ENCODE measurements around the gene WNT5B. TPM values are rescaled to one million over a fixed set of nuclear protein-coding genes. Genes with fewer than 3 reads are reported as not detected.

Gene WNT5B
- total and polyA plus RNA-seq, 2 of the 8 experiments (the other 6 are each of a cell fraction or from before 2014, with no cell fraction given), result 0.91 to 1.2 TPM

DNA sequence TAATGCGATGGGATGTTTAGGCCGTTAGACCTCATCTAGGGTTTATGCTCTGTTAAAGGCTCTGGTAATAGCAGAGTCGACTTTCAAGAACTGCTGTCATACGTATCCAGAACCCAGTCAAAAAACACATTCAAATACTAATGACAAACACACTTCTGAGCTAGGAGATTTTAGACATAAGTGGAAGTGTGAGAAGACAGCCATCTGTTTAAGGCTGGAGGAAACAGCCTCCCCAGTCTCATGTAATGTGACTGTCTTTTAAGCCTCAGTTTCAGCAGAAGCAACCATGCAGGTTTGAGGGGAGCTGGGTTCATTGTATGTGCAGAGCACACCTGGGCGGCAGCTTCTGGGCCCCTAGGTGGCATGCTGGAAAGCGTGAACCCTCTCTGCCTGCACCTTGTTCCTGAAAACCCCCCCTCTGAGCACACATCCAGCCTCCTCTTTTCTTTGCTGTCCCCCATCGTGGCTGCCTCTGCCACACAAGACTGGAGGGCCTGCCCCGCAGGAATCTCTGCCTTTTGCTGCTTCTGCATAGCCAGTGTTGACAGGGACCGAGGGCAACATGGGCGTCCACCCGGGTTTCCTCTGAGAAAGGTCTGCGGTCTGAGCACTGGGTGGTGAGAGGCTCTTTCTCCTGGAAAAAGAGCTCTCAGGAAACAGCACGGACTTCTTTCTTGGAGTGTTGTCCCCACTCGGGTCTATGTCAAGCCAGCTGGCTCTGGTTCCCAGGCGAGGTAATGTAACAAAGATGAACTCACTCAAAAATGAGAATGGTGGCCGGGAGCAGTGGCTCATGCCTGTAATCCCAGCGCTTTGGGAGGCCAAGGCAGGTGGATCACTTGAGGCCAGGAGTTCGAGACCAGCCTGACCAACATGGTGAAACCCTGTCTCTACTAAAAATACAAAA lies 11.6 kb downstream of the WNT5B start (continued):
- TF ChIP-seq, protein P1, sequence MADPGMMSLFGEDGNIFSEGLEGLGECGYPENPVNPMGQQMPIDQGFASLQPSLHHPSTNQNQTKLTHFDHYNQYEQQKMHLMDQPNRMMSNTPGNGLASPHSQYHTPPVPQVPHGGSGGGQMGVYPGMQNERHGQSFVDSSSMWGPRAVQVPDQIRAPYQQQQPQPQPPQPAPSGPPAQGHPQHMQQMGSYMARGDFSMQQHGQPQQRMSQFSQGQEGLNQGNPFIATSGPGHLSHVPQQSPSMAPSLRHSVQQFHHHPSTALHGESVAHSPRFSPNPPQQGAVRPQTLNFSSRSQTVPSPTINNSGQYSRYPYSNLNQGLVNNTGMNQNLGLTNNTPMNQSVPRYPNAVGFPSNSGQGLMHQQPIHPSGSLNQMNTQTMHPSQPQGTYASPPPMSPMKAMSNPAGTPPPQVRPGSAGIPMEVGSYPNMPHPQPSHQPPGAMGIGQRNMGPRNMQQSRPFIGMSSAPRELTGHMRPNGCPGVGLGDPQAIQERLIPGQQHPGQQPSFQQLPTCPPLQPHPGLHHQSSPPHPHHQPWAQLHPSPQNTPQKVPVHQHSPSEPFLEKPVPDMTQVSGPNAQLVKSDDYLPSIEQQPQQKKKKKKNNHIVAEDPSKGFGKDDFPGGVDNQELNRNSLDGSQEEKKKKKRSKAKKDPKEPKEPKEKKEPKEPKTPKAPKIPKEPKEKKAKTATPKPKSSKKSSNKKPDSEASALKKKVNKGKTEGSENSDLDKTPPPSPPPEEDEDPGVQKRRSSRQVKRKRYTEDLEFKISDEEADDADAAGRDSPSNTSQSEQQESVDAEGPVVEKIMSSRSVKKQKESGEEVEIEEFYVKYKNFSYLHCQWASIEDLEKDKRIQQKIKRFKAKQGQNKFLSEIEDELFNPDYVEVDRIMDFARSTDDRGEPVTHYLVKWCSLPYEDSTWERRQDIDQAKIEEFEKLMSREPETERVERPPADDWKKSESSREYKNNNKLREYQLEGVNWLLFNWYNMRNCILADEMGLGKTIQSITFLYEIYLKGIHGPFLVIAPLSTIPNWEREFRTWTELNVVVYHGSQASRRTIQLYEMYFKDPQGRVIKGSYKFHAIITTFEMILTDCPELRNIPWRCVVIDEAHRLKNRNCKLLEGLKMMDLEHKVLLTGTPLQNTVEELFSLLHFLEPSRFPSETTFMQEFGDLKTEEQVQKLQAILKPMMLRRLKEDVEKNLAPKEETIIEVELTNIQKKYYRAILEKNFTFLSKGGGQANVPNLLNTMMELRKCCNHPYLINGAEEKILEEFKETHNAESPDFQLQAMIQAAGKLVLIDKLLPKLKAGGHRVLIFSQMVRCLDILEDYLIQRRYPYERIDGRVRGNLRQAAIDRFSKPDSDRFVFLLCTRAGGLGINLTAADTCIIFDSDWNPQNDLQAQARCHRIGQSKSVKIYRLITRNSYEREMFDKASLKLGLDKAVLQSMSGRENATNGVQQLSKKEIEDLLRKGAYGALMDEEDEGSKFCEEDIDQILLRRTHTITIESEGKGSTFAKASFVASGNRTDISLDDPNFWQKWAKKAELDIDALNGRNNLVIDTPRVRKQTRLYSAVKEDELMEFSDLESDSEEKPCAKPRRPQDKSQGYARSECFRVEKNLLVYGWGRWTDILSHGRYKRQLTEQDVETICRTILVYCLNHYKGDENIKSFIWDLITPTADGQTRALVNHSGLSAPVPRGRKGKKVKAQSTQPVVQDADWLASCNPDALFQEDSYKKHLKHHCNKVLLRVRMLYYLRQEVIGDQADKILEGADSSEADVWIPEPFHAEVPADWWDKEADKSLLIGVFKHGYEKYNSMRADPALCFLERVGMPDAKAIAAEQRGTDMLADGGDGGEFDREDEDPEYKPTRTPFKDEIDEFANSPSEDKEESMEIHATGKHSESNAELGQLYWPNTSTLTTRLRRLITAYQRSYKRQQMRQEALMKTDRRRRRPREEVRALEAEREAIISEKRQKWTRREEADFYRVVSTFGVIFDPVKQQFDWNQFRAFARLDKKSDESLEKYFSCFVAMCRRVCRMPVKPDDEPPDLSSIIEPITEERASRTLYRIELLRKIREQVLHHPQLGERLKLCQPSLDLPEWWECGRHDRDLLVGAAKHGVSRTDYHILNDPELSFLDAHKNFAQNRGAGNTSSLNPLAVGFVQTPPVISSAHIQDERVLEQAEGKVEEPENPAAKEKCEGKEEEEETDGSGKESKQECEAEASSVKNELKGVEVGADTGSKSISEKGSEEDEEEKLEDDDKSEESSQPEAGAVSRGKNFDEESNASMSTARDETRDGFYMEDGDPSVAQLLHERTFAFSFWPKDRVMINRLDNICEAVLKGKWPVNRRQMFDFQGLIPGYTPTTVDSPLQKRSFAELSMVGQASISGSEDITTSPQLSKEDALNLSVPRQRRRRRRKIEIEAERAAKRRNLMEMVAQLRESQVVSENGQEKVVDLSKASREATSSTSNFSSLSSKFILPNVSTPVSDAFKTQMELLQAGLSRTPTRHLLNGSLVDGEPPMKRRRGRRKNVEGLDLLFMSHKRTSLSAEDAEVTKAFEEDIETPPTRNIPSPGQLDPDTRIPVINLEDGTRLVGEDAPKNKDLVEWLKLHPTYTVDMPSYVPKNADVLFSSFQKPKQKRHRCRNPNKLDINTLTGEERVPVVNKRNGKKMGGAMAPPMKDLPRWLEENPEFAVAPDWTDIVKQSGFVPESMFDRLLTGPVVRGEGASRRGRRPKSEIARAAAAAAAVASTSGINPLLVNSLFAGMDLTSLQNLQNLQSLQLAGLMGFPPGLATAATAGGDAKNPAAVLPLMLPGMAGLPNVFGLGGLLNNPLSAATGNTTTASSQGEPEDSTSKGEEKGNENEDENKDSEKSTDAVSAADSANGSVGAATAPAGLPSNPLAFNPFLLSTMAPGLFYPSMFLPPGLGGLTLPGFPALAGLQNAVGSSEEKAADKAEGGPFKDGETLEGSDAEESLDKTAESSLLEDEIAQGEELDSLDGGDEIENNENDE (IDR thresholded peaks at IDR 0.05; ENCODE audit: insufficient replicate concordance, low read length), result no peak
- TF ChIP-seq RNF2 (IDR thresholded peaks at IDR 0.05; ENCODE audit: borderline replicate concordance, low read depth, low read length, missing control alignments, poor library complexity, severe bottlenecking), result no peak
- no peak for TF ChIP-seq SRF (IDR thresholded peaks at IDR 0.05; ENCODE audit: low read depth, low read length)
- TF ChIP-seq KDM1A (IDR thresholded peaks at IDR 0.05; ENCODE audit: borderline replicate concordance, low read length), result no peak
- TF ChIP-seq GABPA (IDR thresholded peaks at IDR 0.05; ENCODE audit: borderline replicate concordance, insufficient read depth, low read length), result no peak
- no peak for TF ChIP-seq RFX5 (IDR thresholded peaks at IDR 0.05; ENCODE audit: borderline replicate concordance, low read depth, low read length)
- no peak for TF ChIP-seq TAF1 (IDR thresholded peaks at IDR 0.05; ENCODE audit: low read depth, low read length)
- TF ChIP-seq, protein P2, sequence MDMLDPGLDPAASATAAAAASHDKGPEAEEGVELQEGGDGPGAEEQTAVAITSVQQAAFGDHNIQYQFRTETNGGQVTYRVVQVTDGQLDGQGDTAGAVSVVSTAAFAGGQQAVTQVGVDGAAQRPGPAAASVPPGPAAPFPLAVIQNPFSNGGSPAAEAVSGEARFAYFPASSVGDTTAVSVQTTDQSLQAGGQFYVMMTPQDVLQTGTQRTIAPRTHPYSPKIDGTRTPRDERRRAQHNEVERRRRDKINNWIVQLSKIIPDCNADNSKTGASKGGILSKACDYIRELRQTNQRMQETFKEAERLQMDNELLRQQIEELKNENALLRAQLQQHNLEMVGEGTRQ (IDR thresholded peaks at IDR 0.05; ENCODE audit: low read length), result no peak

Measured in H1 (cell line).